OCI-LY7 (cell line): ENCODE measurements around the gene RANBP2.

ENCODE experiments used
- CTCF ChIP-seq: fragments of 200-600 bp; sonication (generic); conservative IDR thresholded peaks from 2 replicates; pipeline ENCODE4 v1.5.1; 2014; ENCODE audit warnings: mild to moderate bottlenecking, antibody characterized with exemption, low read length, moderate library complexity, mixed read lengths
- EZH2phosphoT487 ChIP-seq: fragments of 200-600 bp; sonication (generic); IDR thresholded peaks from 2 replicates; pipeline ENCODE4 v1.6.1; 2018; ENCODE audit warnings: low read depth, borderline replicate concordance, mild to moderate bottlenecking, mixed run types, antibody characterized with exemption, low read length, moderate library complexity, mixed read lengths

GRCh38 chr2:108829578-108830310, 110.5 kb downstream of the RANBP2 start:
- TF ChIP-seq CTCF (no peak), EZH2phosphoT487 (no peak)
